ENCODE data around the gene PRKACG.
"Not testable (repeated sequence)": the region's sequence is repeated elsewhere in the genome, so short reads cannot be mapped to it uniquely, and the experiment has no call there.

Gene PRKACG

DNA sequence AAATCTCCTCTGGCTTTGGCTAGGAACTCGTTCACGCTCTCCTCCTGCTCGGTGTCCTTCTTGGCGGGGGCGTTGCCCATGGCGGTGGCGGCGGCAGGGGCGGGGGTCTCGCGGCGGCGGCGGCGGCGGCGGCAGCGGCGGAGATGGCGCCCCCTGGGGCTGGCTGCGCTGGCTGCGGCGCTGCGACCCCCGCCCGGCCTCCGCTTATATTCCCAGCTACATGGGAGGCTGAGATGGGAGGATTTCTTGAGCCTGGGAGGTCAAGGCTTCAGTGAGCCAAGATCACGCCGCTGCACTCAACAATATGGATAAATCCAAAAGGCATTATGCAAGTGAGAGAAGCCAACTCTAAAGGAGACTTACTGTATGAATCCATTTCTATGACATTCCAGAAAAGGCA lies at the start of gene PRKACG:
TSS of gene PRKACG (minus strand) at position 101 of the 400 bp plus-strand sequence. CDS start at position 80, 21 bp downstream.
- no peak for DNase-seq (ENCODE audit: low read depth)

- DNase-seq (ENCODE audit: low read depth), result no peak
Observed at GRCh38 chr9:69062195-69062594, 48.3 kb upstream of the PRKACG start.

- DNase-seq (ENCODE audit: low read depth), result no peak
Observed at GRCh38 chr9:69060766-69061165, 46.9 kb upstream of the PRKACG start.

GRCh38 chr9:69058101-69058500 lies 44.2 kb upstream of the PRKACG start:
- no peak for DNase-seq (ENCODE audit: low read depth)

- no peak for DNase-seq (ENCODE audit: low read depth)
Observed at GRCh38 chr9:69056191-69056815, 42.4 kb upstream of the PRKACG start.

DNA sequence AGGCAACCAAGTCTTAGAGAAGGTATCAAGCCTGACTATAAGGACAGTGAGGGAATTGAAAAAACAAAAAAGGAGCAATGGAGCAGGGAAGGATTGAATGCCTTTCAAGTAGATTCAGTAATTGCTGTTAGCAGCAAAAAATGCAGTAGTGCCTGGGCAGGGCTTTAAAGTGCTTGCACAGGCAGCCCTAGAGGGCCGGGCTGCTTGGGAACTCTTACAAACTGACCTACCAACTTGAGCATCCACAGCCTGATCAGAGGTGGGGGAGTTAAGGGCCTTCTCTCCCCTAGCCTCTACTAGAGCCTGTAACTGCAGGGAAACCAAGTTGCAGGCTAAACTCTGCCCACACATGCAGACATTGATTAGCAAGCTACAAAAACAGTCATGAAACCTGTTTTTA lies 41.1 kb upstream of the PRKACG start:
- DNase-seq (ENCODE audit: low read depth), result no peak

- DNase-seq (ENCODE audit: low read depth), result not testable (repeated sequence)
Observed at GRCh38 chr9:69050936-69051335, 37.0 kb upstream of the PRKACG start.

- no peak for DNase-seq (ENCODE audit: low read depth)
Observed at GRCh38 chr9:69049094-69049493, 35.2 kb upstream of the PRKACG start.

- no peak for DNase-seq (ENCODE audit: low read depth)
Observed at GRCh38 chr9:69047371-69047770, 33.5 kb upstream of the PRKACG start.

- no peak for DNase-seq (ENCODE audit: low read depth)
Observed at GRCh38 chr9:69046723-69047122, 32.8 kb upstream of the PRKACG start.

DNA sequence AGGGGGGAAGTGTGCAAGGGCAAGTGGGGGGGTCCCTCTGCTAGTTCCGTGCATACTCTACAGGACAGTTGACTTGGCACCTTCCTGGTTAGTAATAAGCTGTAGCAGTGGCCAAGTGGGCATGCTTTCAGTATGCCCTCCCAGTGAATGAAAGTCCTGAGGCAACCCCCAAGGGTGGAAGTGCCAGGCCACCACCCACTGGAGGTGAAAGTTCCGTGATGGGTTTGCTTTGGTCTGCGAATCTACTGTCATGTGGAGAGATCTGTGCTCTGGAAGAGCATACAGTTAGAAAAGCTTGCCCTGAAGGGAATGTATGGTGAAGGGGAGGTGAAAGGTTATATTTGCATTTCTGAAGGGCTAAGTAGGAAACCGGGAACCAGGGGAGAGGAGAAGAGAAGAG lies 31.9 kb upstream of the PRKACG start:
- DNase-seq (ENCODE audit: low read depth), result no peak

DNA sequence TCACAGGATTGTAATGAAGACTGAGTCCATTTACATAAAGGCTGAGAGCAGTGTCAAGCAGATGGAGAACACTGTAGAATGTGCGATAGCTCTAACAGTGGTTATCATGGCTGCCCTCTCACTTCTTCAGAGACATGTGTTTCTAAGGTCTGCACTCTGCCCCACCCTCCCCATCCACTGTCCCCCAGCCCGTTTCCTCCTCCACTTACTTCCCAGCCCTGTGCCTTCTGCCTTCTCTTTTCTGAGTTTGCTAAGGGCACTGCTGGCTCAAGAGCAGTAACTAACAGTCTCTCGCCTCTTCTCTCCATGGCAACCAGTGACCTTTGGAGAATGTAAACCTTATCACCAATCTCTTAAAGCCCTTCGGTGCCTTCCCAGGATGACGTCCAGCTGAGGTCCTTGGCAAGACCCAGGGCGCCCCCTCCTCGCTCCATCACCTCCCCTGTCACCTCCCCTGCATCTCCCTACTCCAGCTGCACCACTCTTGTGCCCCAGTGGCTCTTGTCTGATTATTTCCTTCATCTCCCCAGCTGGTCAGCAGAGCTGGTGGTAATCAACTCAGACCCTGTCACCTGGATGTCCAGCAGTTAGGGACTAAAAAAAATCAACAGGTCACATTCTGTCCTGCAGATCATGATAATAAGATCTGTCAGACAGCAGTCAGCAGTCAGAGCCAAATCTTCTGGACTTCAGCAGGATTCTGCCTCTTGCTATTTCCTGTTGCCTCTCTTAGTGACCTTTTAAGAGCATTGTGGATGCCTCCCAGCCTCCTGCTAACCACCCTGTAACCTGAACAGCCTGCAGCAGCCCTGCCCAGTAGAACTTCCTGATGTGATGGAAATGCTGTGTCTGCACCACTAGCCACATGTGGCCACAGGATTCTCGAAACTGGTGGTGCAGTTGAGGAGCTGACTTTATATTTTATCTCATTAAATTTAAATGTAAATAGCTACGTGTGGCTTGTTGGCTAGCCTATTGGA lies 30.6 kb upstream of the PRKACG start:
- DNase-seq (ENCODE audit: low read depth), result no peak

DNA sequence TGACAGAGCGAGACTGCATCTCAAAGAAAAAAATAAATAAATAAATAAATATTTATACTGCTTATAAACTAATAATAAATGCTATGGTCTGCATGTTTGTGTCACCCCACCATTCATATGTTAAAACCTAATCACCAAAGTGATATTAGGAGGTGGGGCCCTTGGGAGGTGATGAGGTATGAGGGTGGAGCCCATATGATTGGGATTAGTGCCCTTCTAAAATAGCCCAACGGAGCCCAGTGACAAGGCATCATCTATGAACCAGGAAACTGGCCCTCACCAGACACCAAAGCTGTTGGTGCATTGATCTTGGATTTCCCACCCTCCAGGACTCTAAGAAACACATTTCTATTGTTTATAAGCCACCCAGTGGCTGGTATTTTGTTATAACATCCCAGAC lies 26.7 kb upstream of the PRKACG start:
- no peak for DNase-seq (ENCODE audit: low read depth)

DNA sequence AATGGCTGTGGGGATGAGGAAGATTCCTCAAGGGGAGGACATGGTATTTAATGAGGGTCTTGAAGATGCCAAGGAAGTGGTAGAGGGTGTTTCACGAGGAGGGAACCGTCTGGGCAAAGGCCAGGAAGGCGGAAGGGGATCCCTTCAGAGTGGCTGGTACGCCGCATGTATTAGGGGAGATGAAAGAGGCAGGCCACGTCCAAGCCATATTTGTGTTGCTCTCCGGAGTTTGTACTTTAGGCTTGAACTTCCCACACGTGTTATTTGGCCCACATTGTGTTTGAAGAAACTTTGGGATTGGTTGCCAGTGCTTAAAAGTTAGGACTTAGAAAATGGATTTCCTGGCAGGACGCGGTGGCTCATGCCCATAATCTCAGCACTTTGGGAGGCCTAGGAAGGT lies 22.9 kb upstream of the PRKACG start:
- no peak for DNase-seq (ENCODE audit: low read depth)

DNA sequence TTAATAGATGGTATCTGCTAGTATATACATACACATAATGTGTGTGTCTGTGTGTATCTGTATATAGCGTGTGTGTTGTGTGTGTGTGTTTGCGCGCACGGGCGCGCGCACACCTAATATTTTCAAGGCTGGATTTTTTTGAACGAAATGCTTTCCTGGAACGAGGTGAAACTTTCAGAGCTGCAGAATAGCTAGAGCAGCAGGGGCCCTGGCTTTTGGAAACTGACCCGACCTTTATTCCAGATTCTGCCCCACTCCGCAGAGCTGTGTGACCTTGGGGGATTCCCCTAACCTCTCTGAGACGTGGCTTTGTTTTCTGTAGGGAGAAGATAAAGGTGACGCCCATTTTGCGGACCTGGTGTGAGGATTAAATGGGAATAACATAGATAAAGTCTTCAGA lies 22.4 kb upstream of the PRKACG start:
- DNase-seq (ENCODE audit: low read depth), result no peak

DNA sequence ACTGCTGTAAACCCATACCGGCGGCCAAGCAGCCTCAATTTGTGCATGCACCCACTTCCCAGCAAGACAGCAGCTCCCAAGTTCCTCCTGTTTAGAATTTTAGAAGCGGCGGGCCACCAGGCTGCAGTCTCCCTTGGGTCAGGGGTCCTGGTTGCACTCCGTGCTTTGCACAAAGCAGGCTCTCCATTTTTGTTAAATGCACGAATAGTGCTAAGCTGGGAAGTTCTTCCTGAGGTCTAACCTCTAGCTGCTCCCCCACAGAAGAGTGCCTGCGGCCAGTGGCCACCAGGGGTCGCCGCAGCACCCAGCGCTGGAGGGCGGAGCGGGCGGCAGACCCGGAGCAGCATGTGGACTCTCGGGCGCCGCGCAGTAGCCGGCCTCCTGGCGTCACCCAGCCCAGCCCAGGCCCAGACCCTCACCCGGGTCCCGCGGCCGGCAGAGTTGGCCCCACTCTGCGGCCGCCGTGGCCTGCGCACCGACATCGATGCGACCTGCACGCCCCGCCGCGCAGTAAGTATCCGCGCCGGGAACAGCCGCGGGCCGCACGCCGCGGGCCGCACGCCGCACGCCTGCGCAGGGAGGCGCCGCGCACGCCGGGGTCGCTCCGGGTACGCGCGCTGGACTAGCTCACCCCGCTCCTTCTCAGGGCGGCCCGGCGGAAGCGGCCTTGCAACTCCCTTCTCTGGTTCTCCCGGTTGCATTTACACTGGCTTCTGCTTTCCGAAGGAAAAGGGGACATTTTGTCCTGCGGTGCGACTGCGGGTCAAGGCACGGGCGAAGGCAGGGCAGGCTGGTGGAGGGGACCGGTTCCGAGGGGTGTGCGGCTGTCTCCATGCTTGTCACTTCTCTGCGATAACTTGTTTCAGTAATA lies 21.8 kb upstream of the PRKACG start, which contains the start of gene FXN:
TSS of gene FXN (plus strand) at position 315 of the 871 bp plus-strand sequence. CDS start at position 346, 31 bp downstream.
- DNase-seq (ENCODE audit: low read depth), result peak; percentile 70

- no peak for DNase-seq (ENCODE audit: low read depth)
Observed at GRCh38 chr9:69034071-69034470, 20.2 kb upstream of the PRKACG start.

DNA sequence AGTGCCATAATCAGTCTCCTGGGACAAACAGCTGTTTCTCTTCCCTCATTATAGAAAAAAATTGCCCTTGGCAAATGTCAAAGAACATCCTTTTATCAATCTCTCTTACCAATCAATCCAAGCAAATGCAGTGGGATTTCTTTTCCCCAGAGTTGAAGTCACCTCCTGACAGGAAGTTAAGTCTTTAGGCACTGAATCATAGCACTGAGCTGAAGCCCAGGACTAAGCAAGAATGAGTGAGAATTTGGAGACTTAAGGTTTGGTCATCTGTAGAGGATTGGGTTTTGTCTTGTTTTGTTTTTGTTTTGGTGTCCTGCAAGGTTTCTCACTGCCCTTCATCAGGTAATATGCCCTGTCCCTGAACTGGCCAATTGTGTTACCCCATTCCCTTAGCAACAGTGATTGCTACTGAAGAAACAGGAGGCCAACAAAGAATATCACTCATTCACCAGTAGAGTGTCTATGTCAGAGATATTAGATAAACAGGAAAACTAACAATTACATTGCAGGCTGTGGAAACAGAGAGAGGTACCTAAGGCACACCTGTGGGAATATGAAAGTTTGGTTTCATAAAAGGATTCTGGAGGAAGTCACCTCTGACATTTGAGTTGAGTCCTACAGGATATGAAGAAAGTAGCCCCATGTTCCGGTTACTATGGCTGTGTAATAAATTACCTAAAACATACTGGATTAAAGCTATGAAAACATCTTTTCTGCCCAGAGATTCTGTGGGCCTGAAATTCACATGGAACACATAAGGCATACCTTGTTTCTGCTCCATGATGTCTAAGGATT lies 17.1 kb upstream of the PRKACG start:
- DNase-seq (ENCODE audit: low read depth), result no peak

GRCh38 chr9:69029535-69029934 lies 15.6 kb upstream of the PRKACG start:
- DNase-seq (ENCODE audit: low read depth), result no peak

DNA sequence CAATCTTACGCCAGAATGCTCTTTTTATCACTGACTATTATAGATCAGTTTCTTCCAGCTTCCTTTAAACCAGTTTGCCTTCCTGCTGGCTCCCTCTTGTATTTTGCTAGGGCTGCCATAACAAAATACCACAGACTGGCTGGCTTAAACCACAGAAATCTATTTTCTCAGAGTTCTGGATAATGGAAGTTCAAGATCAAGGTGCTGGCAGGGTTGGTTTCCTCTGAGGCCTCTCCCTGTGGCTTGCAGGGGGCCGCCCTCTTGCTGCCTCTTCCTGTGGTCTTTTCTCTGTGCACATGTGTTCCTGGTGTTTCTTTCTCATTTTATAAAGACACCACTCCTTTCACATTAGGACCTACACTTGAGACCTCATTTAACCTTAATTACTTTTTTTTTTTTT lies 14.8 kb upstream of the PRKACG start:
- no peak for DNase-seq (ENCODE audit: low read depth)

DNA sequence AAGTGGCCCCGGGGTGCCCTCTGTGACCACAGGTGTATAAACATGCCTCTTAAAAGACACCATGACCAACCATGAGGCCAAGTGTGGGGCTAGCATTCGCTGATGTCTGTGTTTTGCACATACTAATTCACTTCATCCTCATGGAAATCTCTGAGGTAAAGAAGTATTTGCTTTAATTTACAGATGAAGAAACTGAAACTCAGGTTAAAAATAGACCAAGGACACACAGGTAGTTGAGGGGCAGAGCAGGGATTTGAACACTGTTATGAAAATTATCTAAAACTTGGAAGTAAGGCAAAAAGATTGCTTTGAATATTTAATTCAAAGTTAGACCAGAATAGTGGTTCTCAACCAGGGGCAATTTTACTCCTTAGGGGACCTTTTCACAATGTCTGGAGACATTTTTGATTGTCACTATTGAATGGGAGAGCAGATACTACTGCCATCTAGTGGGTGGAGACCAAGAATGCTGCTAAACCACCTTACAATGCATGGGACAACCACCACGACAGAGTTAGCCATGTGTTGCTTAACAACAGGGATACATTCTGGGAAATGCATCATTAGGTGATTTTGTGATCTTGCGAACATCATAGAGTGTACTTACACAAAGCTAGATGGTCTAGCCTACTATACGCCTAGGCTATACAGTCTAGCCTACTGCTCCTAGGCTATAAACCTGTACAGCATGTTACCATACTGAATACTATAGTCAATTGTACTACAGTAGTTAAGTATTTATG lies 13.6 kb upstream of the PRKACG start:
- peak; percentile 33 for DNase-seq (ENCODE audit: low read depth)
